A673 (cell line): ENCODE data around the gene PKN1.

Experiments used
- EZH2 ChIP-seq: fragments of 200-600 bp; sonication (generic); IDR thresholded peaks from 2 replicates; pipeline ENCODE4 v1.6.1; 2017; ENCODE audit warnings: borderline replicate concordance, low read depth, mild to moderate bottlenecking, mixed read lengths, antibody characterized with exemption, low read length; ENCODE audit not compliant: poor library complexity, severe bottlenecking
- TF ChIP-seq, protein P1 (sequence below): fragments of 300-800, 200-600 bp; sonication (generic); conservative IDR thresholded peaks from 2 replicates; pipeline ENCODE4 v1.5.1; 2017; ENCODE audit warnings: low read depth, mild to moderate bottlenecking, antibody characterized with exemption, low read length, moderate library complexity, mixed read lengths

DNA sequence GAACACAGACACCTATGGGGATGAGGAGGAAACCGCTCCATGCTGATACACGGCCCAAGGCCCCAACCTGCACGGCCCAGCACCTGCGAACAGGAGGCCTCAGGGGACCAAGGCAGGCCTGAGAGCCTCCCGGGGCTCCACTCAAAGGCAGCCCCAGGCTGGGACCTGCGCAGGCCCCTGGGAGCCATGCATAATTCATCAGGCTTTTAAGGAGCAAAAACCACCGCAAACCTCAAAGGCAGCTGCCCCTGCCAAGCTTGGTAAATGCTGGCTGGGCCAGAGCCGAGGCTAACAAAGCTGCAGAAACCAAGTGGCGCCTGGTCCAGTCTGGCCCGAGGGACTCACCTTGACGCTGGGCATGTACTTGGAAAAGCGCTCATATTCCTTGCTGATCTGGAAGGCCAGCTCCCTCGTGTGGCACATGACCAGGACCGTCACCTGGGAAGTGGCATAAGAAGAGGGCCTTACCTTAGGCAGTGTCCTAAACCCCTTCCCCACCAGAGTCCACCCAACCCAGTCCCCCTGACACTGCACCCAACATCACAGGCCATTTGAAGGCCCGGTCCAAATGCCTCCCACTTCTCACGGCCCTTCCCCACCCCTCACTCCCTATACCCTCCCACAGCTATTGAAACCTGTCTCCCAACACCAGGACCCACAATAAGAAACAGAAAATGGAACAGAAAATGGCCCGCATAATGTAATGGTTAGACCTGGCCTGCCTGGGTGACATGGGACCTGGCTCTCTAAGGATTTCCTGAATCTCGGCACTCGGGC, 21.8 kb upstream of the PKN1 start:
- TF ChIP-seq, protein P1, sequence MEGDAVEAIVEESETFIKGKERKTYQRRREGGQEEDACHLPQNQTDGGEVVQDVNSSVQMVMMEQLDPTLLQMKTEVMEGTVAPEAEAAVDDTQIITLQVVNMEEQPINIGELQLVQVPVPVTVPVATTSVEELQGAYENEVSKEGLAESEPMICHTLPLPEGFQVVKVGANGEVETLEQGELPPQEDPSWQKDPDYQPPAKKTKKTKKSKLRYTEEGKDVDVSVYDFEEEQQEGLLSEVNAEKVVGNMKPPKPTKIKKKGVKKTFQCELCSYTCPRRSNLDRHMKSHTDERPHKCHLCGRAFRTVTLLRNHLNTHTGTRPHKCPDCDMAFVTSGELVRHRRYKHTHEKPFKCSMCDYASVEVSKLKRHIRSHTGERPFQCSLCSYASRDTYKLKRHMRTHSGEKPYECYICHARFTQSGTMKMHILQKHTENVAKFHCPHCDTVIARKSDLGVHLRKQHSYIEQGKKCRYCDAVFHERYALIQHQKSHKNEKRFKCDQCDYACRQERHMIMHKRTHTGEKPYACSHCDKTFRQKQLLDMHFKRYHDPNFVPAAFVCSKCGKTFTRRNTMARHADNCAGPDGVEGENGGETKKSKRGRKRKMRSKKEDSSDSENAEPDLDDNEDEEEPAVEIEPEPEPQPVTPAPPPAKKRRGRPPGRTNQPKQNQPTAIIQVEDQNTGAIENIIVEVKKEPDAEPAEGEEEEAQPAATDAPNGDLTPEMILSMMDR, result no peak
- TF ChIP-seq EZH2, result no peak
